ENCODE data around the gene NUP43. TPM values are rescaled to one million over a fixed set of nuclear protein-coding genes. Genes with fewer than 3 reads are reported as not detected.
"Not testable (repeated sequence)": the region's sequence is repeated elsewhere in the genome, so short reads cannot be mapped to it uniquely, and the experiment has no call there.

Gene NUP43
- total RNA-seq, 4 donors from 2014 or later: 20.2 to 71.2 (median 48.3) TPM

GRCh38 chr6:149763866-149764265 lies 17.5 kb upstream of the NUP43 start:
- no peak for DNase-seq
- intact Hi-C loops (cut with DNase I; ENCODE audit: low total_unique reads): no loop called here
- H3K27me3 ChIP-seq: no peaks in the 10 kb centered on the region
- peaks cover 0 to 7% of the 10 kb centered on the region in 2 donors for H3K9me3 ChIP-seq
- H3K4me3 ChIP-seq: no peak overlapping the region
- H3K27ac ChIP-seq: no peak overlapping the region
- H3K36me3 ChIP-seq: no peaks in the 10 kb centered on the region
- TF ChIP-seq CTCF (IDR thresholded peaks at IDR 0.05) (no peak), POLR2A (IDR thresholded peaks at IDR 0.05) (no peak)
- H3K4me1 ChIP-seq: no peaks in the 10 kb centered on the region

GRCh38 chr6:149761438-149761837 lies 15.1 kb upstream of the NUP43 start:
- Histone ChIP-seq H3K4me1 (no peaks in the 10 kb centered on the region), H3K27me3 (no peaks in the 10 kb centered on the region), H3K9me3 (peaks cover 0 to 7% of the 10 kb centered on the region in 2 donors), H3K27ac (no peak overlapping the region), H3K4me3 (no peak overlapping the region), H3K36me3 (no peaks in the 10 kb centered on the region)
- no peak for DNase-seq
- TF ChIP-seq POLR2A (IDR thresholded peaks at IDR 0.05) (no peak), CTCF (IDR thresholded peaks at IDR 0.05) (no peak)
- intact Hi-C loops (cut with DNase I; ENCODE audit: low total_unique reads): no loop called here

GRCh38 chr6:149756261-149756636 lies 9.9 kb upstream of the NUP43 start:
- no peaks in the 10 kb centered on the region for H3K27me3 ChIP-seq
- no peak overlapping the region for H3K4me3 ChIP-seq
- TF ChIP-seq POLR2A (IDR thresholded peaks at IDR 0.05): no peak
- no peak for TF ChIP-seq CTCF (IDR thresholded peaks at IDR 0.05)
- no peak for DNase-seq
- intact Hi-C loops (cut with DNase I; ENCODE audit: low total_unique reads): no loop called here
- no peak overlapping the region for H3K27ac ChIP-seq
- H3K36me3 ChIP-seq: no peaks in the 10 kb centered on the region
- H3K4me1 ChIP-seq: peaks cover 3 to 7% of the 10 kb centered on the region in 2 donors
- H3K9me3 ChIP-seq: no peaks in the 10 kb centered on the region

GRCh38 chr6:149755300-149756260 lies 9.3 kb upstream of the NUP43 start:
- H3K4me1 ChIP-seq: peaks cover 3 to 7% of the 10 kb centered on the region in 2 donors
- no peak for TF ChIP-seq CTCF (IDR thresholded peaks at IDR 0.05)
- TF ChIP-seq POLR2A (IDR thresholded peaks at IDR 0.05): no peak
- no peak overlapping the region for H3K27ac ChIP-seq
- intact Hi-C loops (cut with DNase I; ENCODE audit: low total_unique reads): no loop called here
- no peaks in the 10 kb centered on the region for H3K27me3 ChIP-seq
- H3K36me3 ChIP-seq: no peaks in the 10 kb centered on the region
- no peaks in the 10 kb centered on the region for H3K9me3 ChIP-seq
- no peak overlapping the region for H3K4me3 ChIP-seq
- no peak for DNase-seq

- no peak overlapping the region for H3K4me3 ChIP-seq
- no peak overlapping the region for H3K27ac ChIP-seq
- TF ChIP-seq CTCF (IDR thresholded peaks at IDR 0.05): no peak
- no peak for TF ChIP-seq POLR2A (IDR thresholded peaks at IDR 0.05)
- intact Hi-C loops (cut with DNase I; ENCODE audit: low total_unique reads): no loop called here
- H3K27me3 ChIP-seq: no peaks in the 10 kb centered on the region
- no peaks in the 10 kb centered on the region for H3K36me3 ChIP-seq
- no peaks in the 10 kb centered on the region for H3K9me3 ChIP-seq
- DNase-seq: no peak
- H3K4me1 ChIP-seq: peaks cover 3 to 7% of the 10 kb centered on the region in 2 donors
Observed at GRCh38 chr6:149754548-149754947, 8.2 kb upstream of the NUP43 start.

GRCh38 chr6:149753374-149753637 lies 7.0 kb upstream of the NUP43 start:
- H3K36me3 ChIP-seq; H3K4me3 ChIP-seq; H3K4me1 ChIP-seq; H3K27me3 ChIP-seq; intact Hi-C loops (cut with DNase I; ENCODE audit: low total_unique reads); H3K27ac ChIP-seq; H3K9me3 ChIP-seq; DNase-seq: not testable (repeated sequence)

All from uterus (tissue), 4 donors.